Measurements from ENCODE around the gene WDR45B. TPM values are rescaled to one million over a fixed set of nuclear protein-coding genes. Genes with fewer than 3 reads are reported as not detected.

The WDR45B gene
- total RNA-seq = 10 to 100 TPM; 65.6 to 67.1 TPM
- total RNA-seq = 73.6 to 94.3 reads per million in 2 donors

- peak; percentile 70 to 83 (median 79) for DNase-seq
- Mint-ChIP-seq H3K36me3 (ENCODE audit: low read depth) (peaks cover 2% of the 10 kb centered on the region), H3K4me3 (peak within 1 kb of the TSS; percentile 89), H3K4me1 (peaks cover 24% of the 10 kb centered on the region), H3K27me3 (no peaks in the 10 kb centered on the region), H3K27ac (no peak within 1 kb of the TSS)
- no peaks in the 10 kb centered on the region for H3K9me3 ChIP-seq (ENCODE audit: control insufficient read depth, low read length, poor library complexity, severe bottlenecking)
- ATAC-seq = peak; percentile 92
These were observed at the start of gene WDR45B for GRCh38 chr17:82648165-82648668. Gene WDR45B, minus strand, starts transcription at chr17:82648444. Its CDS starts 104 bp downstream, at chr17:82648340.

GRCh38 chr17:82697808-82698064 lies 49.5 kb upstream of the WDR45B start:
- Mint-ChIP-seq H3K4me3 (peak overlapping the region; percentile 70), H3K4me1 (peaks cover 9% of the 10 kb centered on the region), H3K27me3 (no peaks in the 10 kb centered on the region), H3K36me3 (ENCODE audit: low read depth) (no peaks in the 10 kb centered on the region), H3K27ac (no peak overlapping the region)
- ATAC-seq (no peak), DNase-seq (no peak)
- no peaks in the 10 kb centered on the region for H3K9me3 ChIP-seq (ENCODE audit: control insufficient read depth, low read length, poor library complexity, severe bottlenecking)

GRCh38 chr17:82696916-82697807 lies 48.9 kb upstream of the WDR45B start:
- H3K36me3 Mint-ChIP-seq (ENCODE audit: low read depth) = no peaks in the 10 kb centered on the region
- ATAC-seq = no peak
- H3K27me3 Mint-ChIP-seq = no peaks in the 10 kb centered on the region
- no peak for DNase-seq
- peaks cover 9% of the 10 kb centered on the region for H3K4me1 Mint-ChIP-seq
- peak overlapping the region; percentile 70 for H3K4me3 Mint-ChIP-seq
- H3K9me3 ChIP-seq (ENCODE audit: control insufficient read depth, low read length, poor library complexity, severe bottlenecking) = no peaks in the 10 kb centered on the region
- H3K27ac Mint-ChIP-seq = no peak overlapping the region

GRCh38 chr17:82696259-82696658 lies 48.0 kb upstream of the WDR45B start:
- no peak overlapping the region for H3K4me3 Mint-ChIP-seq

GRCh38 chr17:82694647-82695046 lies 46.4 kb upstream of the WDR45B start:
- H3K4me3 Mint-ChIP-seq = no peak overlapping the region
- no peaks in the 10 kb centered on the region for H3K9me3 ChIP-seq (ENCODE audit: control insufficient read depth, low read length, poor library complexity, severe bottlenecking)
- peaks cover 13% of the 10 kb centered on the region for H3K4me1 Mint-ChIP-seq
- H3K27me3 Mint-ChIP-seq = no peaks in the 10 kb centered on the region
- peaks cover 6% of the 10 kb centered on the region for H3K36me3 Mint-ChIP-seq (ENCODE audit: low read depth)
- DNase-seq (no peak), ATAC-seq (no peak)
- no peak overlapping the region for H3K27ac Mint-ChIP-seq

More at GRCh38 chr17:82696259-82696658, 48.0 kb upstream of the WDR45B start:
- Mint-ChIP-seq H3K27me3 (no peaks in the 10 kb centered on the region), H3K36me3 (ENCODE audit: low read depth) (no peaks in the 10 kb centered on the region), H3K27ac (no peak overlapping the region), H3K4me1 (peaks cover 9% of the 10 kb centered on the region)
- no peak for ATAC-seq
- no peak for DNase-seq
- H3K9me3 ChIP-seq (ENCODE audit: control insufficient read depth, low read length, poor library complexity, severe bottlenecking) = no peaks in the 10 kb centered on the region

GRCh38 chr17:82693168-82693867 lies 45.1 kb upstream of the WDR45B start:
- Mint-ChIP-seq H3K27ac (no peak overlapping the region), H3K27me3 (no peaks in the 10 kb centered on the region), H3K4me3 (no peak overlapping the region), H3K4me1 (peaks cover 9% of the 10 kb centered on the region), H3K36me3 (ENCODE audit: low read depth) (peaks cover 6% of the 10 kb centered on the region)
- ATAC-seq (no peak), DNase-seq (no peak)
- H3K9me3 ChIP-seq (ENCODE audit: control insufficient read depth, low read length, poor library complexity, severe bottlenecking) = no peaks in the 10 kb centered on the region

GRCh38 chr17:82692268-82692667 lies 44.0 kb upstream of the WDR45B start:
- Mint-ChIP-seq H3K36me3 (ENCODE audit: low read depth) (peaks cover 6% of the 10 kb centered on the region), H3K4me1 (peaks cover 9% of the 10 kb centered on the region), H3K27me3 (no peaks in the 10 kb centered on the region), H3K27ac (no peak overlapping the region), H3K4me3 (no peak overlapping the region)
- DNase-seq (no peak), ATAC-seq (no peak)
- no peaks in the 10 kb centered on the region for H3K9me3 ChIP-seq (ENCODE audit: control insufficient read depth, low read length, poor library complexity, severe bottlenecking)

GRCh38 chr17:82691714-82692113 lies 43.5 kb upstream of the WDR45B start:
- ATAC-seq = no peak
- H3K27me3 Mint-ChIP-seq = no peaks in the 10 kb centered on the region
- no peak overlapping the region for H3K27ac Mint-ChIP-seq
- no peak for DNase-seq
- H3K4me3 Mint-ChIP-seq = no peak overlapping the region
- peaks cover 6% of the 10 kb centered on the region for H3K4me1 Mint-ChIP-seq
- peaks cover 6% of the 10 kb centered on the region for H3K36me3 Mint-ChIP-seq (ENCODE audit: low read depth)
- H3K9me3 ChIP-seq (ENCODE audit: control insufficient read depth, low read length, poor library complexity, severe bottlenecking) = no peaks in the 10 kb centered on the region

- H3K9me3 ChIP-seq (ENCODE audit: control insufficient read depth, low read length, poor library complexity, severe bottlenecking) = no peaks in the 10 kb centered on the region
- no peaks in the 10 kb centered on the region for H3K27me3 Mint-ChIP-seq
- H3K36me3 Mint-ChIP-seq (ENCODE audit: low read depth) = peaks cover 6% of the 10 kb centered on the region
- no peak for DNase-seq
- no peak overlapping the region for H3K4me3 Mint-ChIP-seq
- no peak overlapping the region for H3K27ac Mint-ChIP-seq
- no peak for ATAC-seq
- H3K4me1 Mint-ChIP-seq = peaks cover 6% of the 10 kb centered on the region
These were observed 42.7 kb upstream of the WDR45B start for GRCh38 chr17:82690786-82691489.

GRCh38 chr17:82689077-82689476 lies 40.8 kb upstream of the WDR45B start:
- no peaks in the 10 kb centered on the region for H3K9me3 ChIP-seq (ENCODE audit: control insufficient read depth, low read length, poor library complexity, severe bottlenecking)
- Mint-ChIP-seq H3K27me3 (no peaks in the 10 kb centered on the region), H3K36me3 (ENCODE audit: low read depth) (peaks cover 6% of the 10 kb centered on the region), H3K4me3 (no peak overlapping the region), H3K27ac (no peak overlapping the region), H3K4me1 (peaks cover 6% of the 10 kb centered on the region)
- no peak for DNase-seq
- ATAC-seq = no peak

- no peak for ATAC-seq
- Mint-ChIP-seq H3K27ac (no peak overlapping the region), H3K4me3 (no peak overlapping the region), H3K4me1 (peaks cover 4% of the 10 kb centered on the region), H3K36me3 (ENCODE audit: low read depth) (peaks cover 6% of the 10 kb centered on the region), H3K27me3 (no peaks in the 10 kb centered on the region)
- no peak for DNase-seq
- H3K9me3 ChIP-seq (ENCODE audit: control insufficient read depth, low read length, poor library complexity, severe bottlenecking) = no peaks in the 10 kb centered on the region
These were observed 39.6 kb upstream of the WDR45B start for GRCh38 chr17:82687871-82688270.

GRCh38 chr17:82687375-82687861 lies 39.2 kb upstream of the WDR45B start:
- DNase-seq (no peak), ATAC-seq (no peak)
- H3K9me3 ChIP-seq (ENCODE audit: control insufficient read depth, low read length, poor library complexity, severe bottlenecking) = no peaks in the 10 kb centered on the region
- H3K4me1 Mint-ChIP-seq = peaks cover 4% of the 10 kb centered on the region
- no peak overlapping the region for H3K27ac Mint-ChIP-seq
- no peak overlapping the region for H3K4me3 Mint-ChIP-seq
- H3K27me3 Mint-ChIP-seq = no peaks in the 10 kb centered on the region
- H3K36me3 Mint-ChIP-seq (ENCODE audit: low read depth) = peaks cover 6% of the 10 kb centered on the region

Data from T-helper 17 cell (primary cell).